GM12872 (cell line): ENCODE results near the gene SLC9A8.

Source experiments
- TF ChIP-seq, protein P1 (sequence below): IDR thresholded peaks from 3 replicates; pipeline ENCODE4 v1.5.1; 2011; ENCODE audit warnings: low read depth, mild to moderate bottlenecking, low read length, moderate library complexity; ENCODE audit not compliant: insufficient read depth

SLC9A8 gene

DNA sequence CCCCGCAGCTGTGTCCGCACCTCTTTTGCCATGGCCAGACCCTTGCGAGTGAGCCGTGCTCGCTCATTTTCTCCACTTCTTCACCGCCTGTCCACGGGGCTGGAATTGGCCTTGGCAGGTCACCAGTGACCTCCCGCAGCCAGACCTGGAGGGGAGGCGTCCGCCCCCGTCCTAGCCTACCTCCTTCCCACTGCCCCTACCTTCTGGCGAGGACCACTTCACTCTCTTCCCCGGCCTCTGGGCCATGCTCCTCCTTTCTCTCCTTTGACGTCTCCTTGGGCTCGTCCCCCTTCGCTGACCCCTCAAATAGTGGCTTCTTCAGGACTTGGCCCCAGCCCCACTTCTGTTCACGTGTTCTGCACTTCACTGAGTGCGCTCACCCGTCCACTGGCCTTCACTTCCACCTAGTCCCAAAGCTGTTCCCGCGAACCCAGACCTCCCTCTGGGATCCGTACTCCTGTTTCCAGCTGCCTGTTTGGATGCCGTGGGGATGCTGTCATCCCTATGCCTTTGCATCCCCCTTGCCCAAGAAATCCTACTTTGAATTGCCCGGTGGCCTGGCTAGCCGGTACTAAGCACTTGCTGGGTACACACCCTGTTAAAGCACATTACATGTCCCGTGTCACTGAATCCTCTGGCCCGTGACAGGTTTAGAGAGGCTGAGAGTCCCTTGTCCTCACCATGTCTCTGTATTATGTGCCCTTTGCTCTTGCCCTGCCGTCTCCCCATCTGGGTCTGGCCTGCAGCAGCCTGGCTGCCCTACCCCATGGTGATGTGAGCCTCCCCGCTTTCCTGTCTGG is 69.7 kb downstream of the SLC9A8 start:
- TF ChIP-seq, protein P1, sequence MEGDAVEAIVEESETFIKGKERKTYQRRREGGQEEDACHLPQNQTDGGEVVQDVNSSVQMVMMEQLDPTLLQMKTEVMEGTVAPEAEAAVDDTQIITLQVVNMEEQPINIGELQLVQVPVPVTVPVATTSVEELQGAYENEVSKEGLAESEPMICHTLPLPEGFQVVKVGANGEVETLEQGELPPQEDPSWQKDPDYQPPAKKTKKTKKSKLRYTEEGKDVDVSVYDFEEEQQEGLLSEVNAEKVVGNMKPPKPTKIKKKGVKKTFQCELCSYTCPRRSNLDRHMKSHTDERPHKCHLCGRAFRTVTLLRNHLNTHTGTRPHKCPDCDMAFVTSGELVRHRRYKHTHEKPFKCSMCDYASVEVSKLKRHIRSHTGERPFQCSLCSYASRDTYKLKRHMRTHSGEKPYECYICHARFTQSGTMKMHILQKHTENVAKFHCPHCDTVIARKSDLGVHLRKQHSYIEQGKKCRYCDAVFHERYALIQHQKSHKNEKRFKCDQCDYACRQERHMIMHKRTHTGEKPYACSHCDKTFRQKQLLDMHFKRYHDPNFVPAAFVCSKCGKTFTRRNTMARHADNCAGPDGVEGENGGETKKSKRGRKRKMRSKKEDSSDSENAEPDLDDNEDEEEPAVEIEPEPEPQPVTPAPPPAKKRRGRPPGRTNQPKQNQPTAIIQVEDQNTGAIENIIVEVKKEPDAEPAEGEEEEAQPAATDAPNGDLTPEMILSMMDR, result no peak

DNA sequence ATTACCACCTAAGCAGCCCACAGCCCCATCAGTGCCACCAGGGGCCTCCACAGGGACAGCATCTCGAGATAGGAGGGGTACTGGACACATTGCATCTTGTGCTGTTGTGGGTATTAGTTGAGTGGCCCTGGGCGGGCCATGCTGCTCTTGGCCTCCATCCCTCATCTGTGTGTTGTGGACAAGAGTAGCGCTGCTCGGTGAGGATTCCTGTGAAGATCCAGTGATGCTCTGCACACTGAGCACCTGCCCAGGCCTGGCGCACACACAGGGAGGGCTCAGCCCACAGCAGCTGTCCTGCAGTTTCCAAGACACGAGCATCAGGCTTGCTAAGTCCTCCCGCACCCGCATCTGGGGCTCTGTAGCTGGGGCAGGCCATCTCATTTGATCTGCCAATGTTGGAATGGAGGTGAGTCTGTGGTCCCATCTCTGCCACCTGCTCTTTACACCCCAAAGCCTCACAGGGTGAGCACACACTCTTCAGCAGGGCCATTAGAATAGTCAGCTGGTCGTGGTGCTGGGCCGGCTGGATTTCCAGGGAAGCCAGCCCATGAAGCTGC is 70.7 kb downstream of the SLC9A8 start:
- TF ChIP-seq, protein P1, result no peak

DNA sequence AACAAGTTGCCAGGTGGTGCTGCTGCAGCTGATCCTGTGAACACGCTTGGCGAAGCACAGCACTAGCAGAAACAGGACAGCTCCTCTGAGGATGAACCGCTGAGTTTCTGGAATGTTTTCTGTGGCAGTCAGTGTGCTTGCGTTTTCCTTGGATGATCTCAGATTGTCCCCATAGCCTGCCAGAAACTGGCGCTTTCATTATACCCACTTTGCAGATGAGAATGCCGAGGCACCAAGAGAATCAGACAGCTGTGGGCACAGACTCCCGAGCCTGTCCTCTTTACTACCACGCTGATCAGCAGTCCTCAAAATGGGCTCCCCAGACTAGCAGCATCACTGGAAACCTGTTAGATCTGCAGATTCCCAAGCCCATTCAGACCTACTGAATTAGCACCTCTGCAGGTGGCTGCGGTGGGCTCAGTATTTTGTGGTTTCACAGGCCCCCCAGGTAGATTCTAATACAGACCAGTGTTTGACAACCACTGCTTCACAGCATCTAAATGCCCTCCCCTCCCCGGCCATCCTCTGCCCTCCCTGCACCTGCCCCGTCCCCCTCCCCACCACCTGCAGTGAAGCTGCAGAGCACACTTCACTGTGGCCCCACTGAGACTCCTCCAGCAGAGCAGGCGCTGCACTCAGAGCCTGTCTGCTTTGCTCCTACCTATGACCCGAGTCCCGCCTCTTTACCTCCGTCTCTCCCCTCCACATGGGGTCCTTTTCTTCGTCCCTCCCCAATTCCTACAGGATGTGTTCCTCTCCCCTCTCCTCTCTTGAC is 73.1 kb downstream of the SLC9A8 start:
- TF ChIP-seq, protein P1, result no peak

GRCh38 chr20:49886571-49887213 is 74.1 kb downstream of the SLC9A8 start:
- TF ChIP-seq, protein P1, result no peak

- TF ChIP-seq, protein P1, result no peak
Observed at GRCh38 chr20:49887251-49888211, 74.9 kb downstream of the SLC9A8 start.

DNA sequence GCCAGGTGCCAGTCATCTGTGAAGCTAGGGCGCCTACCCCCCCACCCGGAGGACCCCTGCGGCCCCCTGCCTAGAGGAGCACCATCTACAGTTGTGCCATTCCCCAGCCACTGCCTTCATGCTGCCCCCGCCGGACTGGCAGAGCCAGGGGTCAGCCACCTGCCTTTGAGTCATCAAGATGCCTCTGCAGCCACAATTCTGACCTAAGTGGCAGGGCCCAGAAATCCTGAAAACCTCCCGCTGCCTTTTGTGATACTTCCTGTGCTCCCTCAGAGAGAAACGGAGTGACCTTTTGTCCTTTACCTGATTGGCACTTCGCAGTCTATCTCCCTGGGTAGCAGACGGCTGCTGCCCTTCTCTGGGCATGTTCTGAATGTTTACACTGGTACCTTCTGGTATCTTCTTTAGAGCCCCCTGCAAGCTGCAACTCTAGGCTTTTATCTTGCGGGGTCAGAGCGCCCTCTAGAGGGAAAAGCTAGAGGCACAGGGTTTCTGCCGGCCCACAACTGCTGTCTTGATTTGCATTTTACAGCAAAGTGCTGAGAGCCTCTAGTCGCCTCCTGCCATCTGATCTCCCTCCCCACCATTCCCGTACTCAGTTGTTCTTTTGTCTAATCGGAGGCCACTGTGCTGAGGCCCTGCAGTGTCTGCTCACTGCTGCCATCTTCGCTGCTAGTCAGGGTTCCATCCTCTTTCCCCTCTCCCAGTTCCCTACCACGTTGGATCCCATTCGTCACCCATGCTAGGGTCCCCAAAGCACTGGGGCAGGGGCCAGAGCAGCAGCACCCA is 75.8 kb downstream of the SLC9A8 start:
- TF ChIP-seq, protein P1, result peak; percentile 87
